IPS DF 6.9 (cell line): ENCODE data around the gene SASH3.

Experiments used
- DNase-seq: peaks from one replicate; pipeline ENCODE4 v3.0.0-alpha.2; 2013; ENCODE audit warnings: low read depth, low spot score
- H3K27ac ChIP-seq: one replicate; pipeline ENCODE4 v1.5.1; 2013; ENCODE audit warnings: low read length, control low read depth
- H3K27me3 ChIP-seq: 2 replicates; pipeline ENCODE4 v1.6.1; 2013; ENCODE audit warnings: mild to moderate bottlenecking, low read length; ENCODE audit not compliant: control insufficient read depth, insufficient read depth
- H3K36me3 ChIP-seq: 2 replicates; pipeline ENCODE4 v1.6.1; 2013; ENCODE audit warnings: low read length; ENCODE audit not compliant: control insufficient read depth, insufficient read depth
- H3K4me1 ChIP-seq: 2 replicates; pipeline ENCODE4 v1.6.1; 2013; ENCODE audit warnings: low read length; ENCODE audit not compliant: control insufficient read depth, insufficient read depth
- H3K4me3 ChIP-seq: 2 replicates; pipeline ENCODE4 v1.5.1; 2013; ENCODE audit warnings: mild to moderate bottlenecking, low read length
- H3K9me3 ChIP-seq: 2 replicates; pipeline ENCODE4 v1.6.1; 2013; ENCODE audit warnings: low read length, inconsistent platforms; ENCODE audit not compliant: control insufficient read depth, insufficient read depth
- WGBS: extraction: QIAGEN DNeasy Blood & Tissue Kit; methylation state at CpG from one replicate; pipeline ENCODE4 v1.1.7; 2013; ENCODE audit warnings: mixed read lengths, missing lambda C conversion rate; ENCODE audit not compliant: insufficient read length, insufficient coverage; 5-methylcytosine and 5-hydroxymethylcytosine counted together

The SASH3 gene

DNA sequence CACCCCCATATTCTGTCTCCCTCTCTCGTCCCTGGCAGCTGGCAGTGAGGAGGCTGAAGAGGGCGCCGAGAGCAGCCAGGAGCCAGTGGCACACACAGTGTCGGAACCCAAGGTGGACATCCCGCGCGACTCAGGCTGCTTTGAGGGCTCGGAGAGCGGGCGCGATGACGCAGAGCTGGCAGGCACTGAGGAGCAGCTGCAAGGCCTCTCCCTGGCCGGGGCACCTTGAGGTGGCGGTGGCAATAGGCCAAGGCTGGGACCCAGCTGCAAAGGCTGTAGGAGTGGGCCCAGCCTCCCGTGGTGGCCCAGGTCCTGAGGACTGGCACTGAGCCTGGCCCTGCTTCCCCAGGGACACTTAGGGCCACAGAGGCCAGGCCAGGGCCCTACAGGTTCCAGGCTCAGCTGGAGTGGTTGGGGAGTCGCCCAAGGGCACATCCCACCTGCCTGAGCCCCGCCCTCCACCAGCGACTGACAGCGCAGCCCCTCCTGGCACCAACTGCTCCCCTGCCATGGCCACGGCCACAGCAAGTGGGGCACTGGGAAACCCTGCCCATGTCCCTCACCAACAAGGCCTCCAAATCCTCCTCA lies 13.9 kb downstream of the SASH3 start:
- Histone ChIP-seq H3K27ac (no peak overlapping the region), H3K9me3 (no peaks in the 10 kb centered on the region)

DNA sequence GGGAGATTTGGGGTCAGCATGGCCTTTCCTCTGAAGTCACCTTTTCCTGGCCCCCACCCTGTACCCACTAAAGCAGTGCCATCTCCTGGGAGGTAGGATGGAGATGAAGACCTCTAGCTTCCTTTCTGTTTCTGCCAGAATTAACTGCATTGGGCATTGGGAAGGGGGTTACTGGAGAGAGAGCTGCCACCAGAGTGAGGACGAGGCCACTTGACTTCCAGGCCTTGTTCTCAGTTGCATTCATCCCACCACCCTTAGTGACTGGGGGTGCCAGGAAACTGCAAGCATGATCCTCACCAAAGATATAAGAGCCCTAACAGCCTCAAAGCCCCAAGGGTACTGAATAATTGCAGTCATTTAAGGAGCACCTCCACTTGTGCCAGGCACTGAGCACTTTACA lies 15.8 kb downstream of the SASH3 start:
- no peaks in the 10 kb centered on the region for H3K4me1 ChIP-seq
- no peaks in the 10 kb centered on the region for H3K27me3 ChIP-seq
- no peaks in the 10 kb centered on the region for H3K9me3 ChIP-seq
- no peaks in the 10 kb centered on the region for H3K36me3 ChIP-seq
- H3K27ac ChIP-seq, result no peak overlapping the region
- no peak for DNase-seq
- H3K4me3 ChIP-seq, result no peak overlapping the region
- WGBS, result no CpG with 5 or more reads among the region's 1 CpG

More for the DNA sequence above, 13.9 kb downstream of the SASH3 start:
- Histone ChIP-seq H3K27me3 (no peaks in the 10 kb centered on the region), H3K4me3 (no peak overlapping the region), H3K36me3 (no peaks in the 10 kb centered on the region), H3K4me1 (no peaks in the 10 kb centered on the region)
- no peak for DNase-seq
- no CpG with 5 or more reads among the region's 20 CpGs for WGBS

DNA sequence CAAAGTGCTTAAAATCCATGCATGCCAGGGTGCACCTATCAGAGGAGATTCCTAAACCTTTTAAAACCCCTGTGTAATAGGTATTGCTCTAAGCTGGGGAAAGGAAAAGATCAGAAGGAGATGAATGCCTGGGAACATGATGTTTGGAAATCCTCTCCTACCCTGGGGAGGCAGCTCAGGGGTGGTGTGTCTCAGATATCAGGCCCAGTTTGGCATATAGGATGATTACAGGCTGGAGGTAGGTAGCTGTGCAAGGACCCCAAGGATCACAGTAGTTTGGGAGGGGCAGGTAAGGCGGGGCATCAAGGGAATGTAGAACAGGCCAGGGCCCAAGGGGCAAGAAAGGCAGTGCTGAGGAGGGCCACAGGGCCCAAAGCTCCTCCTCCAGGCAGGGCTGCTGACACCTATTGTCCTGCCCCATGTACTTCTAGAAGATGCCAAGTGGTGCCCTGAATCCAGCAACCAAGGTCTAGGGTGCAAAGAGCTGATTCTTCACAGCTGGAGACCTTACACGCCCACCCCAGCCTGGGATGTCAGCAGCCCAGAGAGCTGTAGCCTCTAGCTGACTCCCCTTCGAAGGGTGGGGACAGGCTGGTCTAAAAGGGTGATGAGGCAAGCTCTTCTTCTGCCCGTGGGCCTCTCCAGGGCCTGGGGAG lies 17.6 kb downstream of the SASH3 start:
- no CpG with 5 or more reads among the region's 4 CpGs for WGBS
- no peaks in the 10 kb centered on the region for H3K4me1 ChIP-seq
- DNase-seq, result no peak
- H3K9me3 ChIP-seq, result no peaks in the 10 kb centered on the region
- no peaks in the 10 kb centered on the region for H3K27me3 ChIP-seq
- no peaks in the 10 kb centered on the region for H3K36me3 ChIP-seq
- H3K27ac ChIP-seq, result no peak overlapping the region
- H3K4me3 ChIP-seq, result no peak overlapping the region

DNA sequence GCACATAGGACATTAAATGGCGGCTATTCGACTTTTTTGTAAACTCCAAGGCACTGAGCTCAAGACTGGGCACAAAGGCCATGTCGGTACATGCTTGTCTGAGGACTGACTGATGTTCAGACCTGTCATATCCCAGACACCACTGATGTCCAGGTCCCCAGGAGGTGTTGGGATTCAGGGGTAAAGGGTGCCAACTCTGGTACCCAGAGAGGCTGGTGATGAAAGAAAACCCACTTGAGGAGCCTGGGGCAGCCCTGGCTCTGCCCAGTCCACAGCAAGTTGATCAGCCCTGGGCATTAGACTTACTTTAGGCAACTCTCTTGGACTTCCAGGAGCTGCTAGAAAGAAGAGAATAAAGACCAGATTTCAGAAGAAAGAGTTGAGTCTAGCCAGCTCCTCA lies 18.7 kb downstream of the SASH3 start:
- Histone ChIP-seq H3K36me3 (no peaks in the 10 kb centered on the region), H3K9me3 (no peaks in the 10 kb centered on the region), H3K27ac (no peak overlapping the region), H3K4me1 (no peaks in the 10 kb centered on the region), H3K27me3 (no peaks in the 10 kb centered on the region), H3K4me3 (no peak overlapping the region)
- no CpG with 5 or more reads among the region's 3 CpGs for WGBS
- DNase-seq, result no peak

DNA sequence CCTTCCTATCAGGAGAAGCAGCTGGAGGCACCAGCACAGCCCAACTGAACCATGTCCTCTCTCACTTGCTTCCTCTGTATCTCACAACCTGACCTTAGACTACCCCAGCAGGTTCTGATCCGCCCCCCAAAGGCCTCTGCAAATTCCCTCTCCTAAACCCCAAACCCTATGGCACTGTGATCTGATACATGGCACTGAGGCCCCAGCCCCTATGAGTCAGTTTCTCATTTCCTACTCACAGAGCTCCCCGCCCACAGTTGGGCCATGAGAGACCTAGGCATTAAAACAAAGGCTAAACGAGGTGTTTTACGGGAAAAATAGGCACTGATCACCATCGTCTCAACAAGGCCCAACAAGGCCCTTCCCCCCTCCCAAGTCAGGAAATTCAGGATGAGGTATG lies 19.1 kb downstream of the SASH3 start:
- no peak for DNase-seq
- H3K27ac ChIP-seq, result no peak overlapping the region
- H3K4me1 ChIP-seq, result no peaks in the 10 kb centered on the region
- H3K4me3 ChIP-seq, result no peak overlapping the region
- H3K9me3 ChIP-seq, result no peaks in the 10 kb centered on the region
- WGBS, result no CpG with 5 or more reads among the region's 5 CpGs
- H3K27me3 ChIP-seq, result no peaks in the 10 kb centered on the region
- no peaks in the 10 kb centered on the region for H3K36me3 ChIP-seq

DNA sequence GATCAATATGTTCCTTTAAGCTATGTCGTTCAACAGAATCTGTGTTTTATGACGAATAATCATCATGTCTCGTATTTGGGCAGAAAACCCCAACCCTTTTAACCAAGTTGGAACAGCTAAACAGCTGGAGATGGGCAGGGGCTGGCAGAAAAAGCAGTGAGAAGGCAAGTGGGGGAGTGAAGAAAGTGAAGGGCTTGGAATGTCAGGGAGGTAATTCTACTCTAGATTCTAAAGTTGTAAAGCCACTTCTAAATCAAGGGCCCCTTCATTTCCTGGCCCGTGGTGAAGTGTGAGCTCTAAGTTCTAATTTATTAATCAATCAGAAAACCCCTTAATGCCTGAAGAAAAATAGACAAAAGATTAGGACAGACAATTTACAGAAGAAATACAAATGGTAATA lies 20.4 kb downstream of the SASH3 start:
- H3K36me3 ChIP-seq, result no peaks in the 10 kb centered on the region
- no peaks in the 10 kb centered on the region for H3K9me3 ChIP-seq
- no peaks in the 10 kb centered on the region for H3K27me3 ChIP-seq
- DNase-seq, result no peak
- H3K27ac ChIP-seq, result no peak overlapping the region
- no peak overlapping the region for H3K4me3 ChIP-seq
- WGBS, result no CpG with 5 or more reads among the region's 4 CpGs
- no peaks in the 10 kb centered on the region for H3K4me1 ChIP-seq

DNA sequence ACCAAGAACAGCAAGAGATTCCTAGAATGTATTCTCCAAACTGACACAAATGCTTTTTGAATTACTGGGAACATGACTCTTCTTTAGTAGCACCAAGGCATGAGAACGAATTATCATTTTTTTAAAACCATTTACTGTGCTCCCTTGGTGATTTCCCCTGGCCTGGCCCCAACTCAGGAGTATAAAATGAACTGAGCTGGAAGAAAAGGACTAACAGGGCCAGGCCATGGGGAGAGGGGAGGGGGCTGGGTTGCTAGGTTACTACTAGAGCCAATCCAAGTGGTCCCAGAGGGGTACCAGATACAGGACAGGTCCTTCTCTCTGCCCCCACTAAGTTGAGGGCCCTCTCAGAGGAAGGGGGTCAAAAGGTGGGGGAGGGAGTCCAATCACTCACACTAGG lies 23.1 kb downstream of the SASH3 start:
- Histone ChIP-seq H3K4me3 (no peak overlapping the region), H3K27ac (no peak overlapping the region), H3K36me3 (0 out of 2 replicates have a peak, but pooled peaks cover 3% of the 10 kb centered on the region), H3K27me3 (no peaks in the 10 kb centered on the region), H3K9me3 (no peaks in the 10 kb centered on the region), H3K4me1 (no peaks in the 10 kb centered on the region)
- no peak for DNase-seq
- no CpG with 5 or more reads among the region's 1 CpG for WGBS

DNA sequence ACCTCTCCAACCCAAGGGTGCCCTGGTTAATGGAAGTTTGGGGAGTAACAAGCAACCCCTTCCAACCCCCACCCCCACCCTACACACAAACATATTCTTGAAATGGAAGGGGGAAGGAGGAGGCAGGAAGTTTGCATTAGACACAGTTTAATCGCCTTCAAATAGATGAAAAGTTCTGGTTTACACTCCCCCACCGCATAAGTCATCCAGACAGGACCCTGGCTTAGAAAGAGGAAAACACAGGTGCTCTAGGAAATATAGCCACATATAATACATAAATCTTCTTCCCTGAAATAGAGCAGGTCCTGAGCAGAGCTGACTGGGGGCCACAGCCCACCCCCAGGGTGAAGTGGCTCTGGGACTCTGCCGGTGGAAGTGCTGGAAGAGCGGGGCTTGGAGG lies 25.1 kb downstream of the SASH3 start:
- H3K36me3 ChIP-seq, result 0 out of 2 replicates have a peak, but pooled peaks cover 3% of the 10 kb centered on the region
- DNase-seq, result no peak
- no peaks in the 10 kb centered on the region for H3K9me3 ChIP-seq
- H3K4me3 ChIP-seq, result no peak overlapping the region
- no peaks in the 10 kb centered on the region for H3K27me3 ChIP-seq
- WGBS, result no CpG with 5 or more reads among the region's 4 CpGs
- H3K27ac ChIP-seq, result no peak overlapping the region
- no peaks in the 10 kb centered on the region for H3K4me1 ChIP-seq

DNA sequence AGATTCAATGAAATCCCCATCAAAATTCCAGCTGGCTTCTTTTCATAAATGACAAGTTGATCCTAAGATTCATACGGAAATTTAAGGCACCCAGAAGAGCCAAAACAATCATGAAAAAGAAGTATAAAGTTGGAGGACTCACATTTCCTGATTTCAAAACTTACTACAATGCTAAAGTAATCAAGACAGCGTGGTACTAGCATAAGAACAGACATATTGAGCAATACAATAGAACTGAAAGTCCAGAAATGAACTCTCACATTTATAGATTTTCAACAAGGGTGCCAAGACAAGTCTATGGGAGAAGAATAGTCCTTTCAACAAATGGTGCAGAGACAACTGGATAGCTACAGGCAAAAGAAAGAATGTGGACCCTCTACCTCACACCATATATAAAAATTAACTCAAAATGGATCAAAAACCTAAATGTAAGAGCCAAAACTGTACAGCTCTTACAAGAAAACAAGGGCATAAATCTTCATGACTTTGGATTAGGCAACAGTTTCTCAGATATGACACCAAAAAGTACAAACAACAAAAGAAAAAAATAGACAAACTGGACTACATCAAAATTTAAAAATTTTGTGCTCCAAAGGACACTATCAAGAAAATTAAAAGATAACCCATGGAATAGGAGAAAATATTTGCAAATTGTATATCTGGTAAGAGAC lies 28.5 kb downstream of the SASH3 start:
- Histone ChIP-seq H3K27ac (no peak overlapping the region), H3K4me1 (no peaks in the 10 kb centered on the region), H3K4me3 (no peak overlapping the region), H3K9me3 (no peaks in the 10 kb centered on the region), H3K36me3 (peaks cover 5% of the 10 kb centered on the region; the same call in 1 of the 2 replicates), H3K27me3 (no peaks in the 10 kb centered on the region)
- DNase-seq, result no peak
- no CpG with 5 or more reads among the region's 2 CpGs for WGBS

DNA sequence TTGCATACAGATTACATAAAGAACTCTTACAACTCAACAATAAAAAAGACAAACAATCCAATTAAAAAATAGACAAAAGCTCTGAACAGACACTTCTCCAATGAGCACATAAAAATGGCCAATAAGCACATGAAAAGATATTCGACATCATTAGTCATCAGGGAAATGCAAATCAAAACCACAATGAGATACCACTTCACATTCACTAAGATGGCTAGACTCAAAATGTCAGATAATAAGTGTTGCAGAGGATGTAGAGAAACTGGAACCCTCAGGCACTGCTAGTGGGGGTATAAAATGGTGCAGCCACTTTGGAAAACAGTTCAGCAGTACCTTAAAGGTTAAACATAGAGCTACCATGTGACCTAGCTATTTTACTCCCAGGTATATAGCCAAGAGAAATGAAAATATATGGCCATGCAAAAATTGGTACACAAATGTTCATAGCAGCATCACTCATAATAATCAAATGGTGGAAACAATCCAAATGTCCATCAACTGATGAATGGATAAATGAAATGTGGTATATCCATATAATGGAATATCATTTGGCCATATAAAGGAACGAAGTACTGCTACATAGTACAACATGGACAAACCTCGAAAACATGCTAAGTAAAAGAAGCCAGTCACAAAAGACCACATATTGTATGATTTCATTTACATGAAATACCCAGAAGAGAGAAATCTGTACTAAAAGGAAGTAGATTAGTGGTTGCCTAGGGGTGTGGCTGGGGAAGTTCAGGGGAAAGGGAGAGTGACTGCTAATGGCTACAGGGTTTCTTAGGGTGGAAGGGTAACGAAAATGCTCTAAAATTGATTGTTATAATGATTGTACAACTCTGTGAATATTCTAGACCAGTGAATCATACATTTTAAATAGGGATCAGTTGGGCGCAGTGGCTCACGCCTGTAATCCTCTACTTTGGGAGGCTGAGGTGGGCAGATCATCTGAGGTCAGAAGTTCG lies 29.4 kb downstream of the SASH3 start:
- Histone ChIP-seq H3K9me3 (no peaks in the 10 kb centered on the region), H3K36me3 (peaks cover 5% of the 10 kb centered on the region; the same call in 1 of the 2 replicates), H3K4me3 (no peak overlapping the region), H3K27me3 (no peaks in the 10 kb centered on the region), H3K27ac (no peak overlapping the region), H3K4me1 (no peaks in the 10 kb centered on the region)
- DNase-seq, result no peak
- WGBS, result no CpG with 5 or more reads among the region's 7 CpGs
